ENCODE results near the gene WSCD2. TPM values are rescaled to one million over a fixed set of nuclear protein-coding genes. Genes with fewer than 3 reads are reported as not detected.

Gene WSCD2
- total RNA-seq, 3 donors from 2014 or later: 0.33 to 0.48 (median 0.44) TPM

DNA sequence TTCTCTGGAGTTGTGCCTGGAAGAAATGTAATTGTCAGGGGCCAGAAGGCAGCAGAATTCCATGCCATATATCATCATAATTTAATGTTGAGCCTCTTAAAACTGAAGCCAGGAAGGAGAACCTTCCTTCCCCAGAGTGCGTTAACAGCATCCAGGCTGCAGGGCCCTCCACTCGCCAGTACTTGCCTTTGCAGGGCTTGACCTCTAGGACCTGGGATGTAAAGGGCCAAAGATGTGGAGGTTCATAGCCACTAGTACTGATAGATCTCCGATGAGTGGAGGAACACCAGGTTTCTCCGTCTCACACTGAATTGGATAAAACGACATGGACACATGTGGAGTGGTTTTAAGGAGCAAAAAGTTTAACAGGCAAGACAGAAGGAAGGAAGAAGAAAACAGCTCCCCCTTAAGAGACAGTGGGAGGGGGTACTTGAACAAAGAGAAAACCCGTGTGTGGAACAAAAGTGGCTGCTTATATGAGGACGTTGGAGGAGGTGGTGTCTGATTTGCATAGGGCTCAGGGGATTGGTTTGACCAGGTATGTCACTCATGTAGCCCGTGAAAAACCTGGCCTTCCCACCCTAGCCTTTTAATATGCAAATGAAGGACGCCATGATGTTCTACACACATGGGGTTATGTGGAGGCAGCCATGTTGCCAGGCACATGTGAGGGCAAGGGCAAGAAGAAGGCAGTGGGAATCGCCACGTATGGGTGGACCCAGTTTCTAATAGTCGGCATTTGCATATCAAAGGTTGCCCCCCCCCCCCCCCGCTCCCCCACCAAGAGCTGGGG lies 38.8 kb upstream of the WSCD2 start:
- Histone ChIP-seq H3K27me3 (no peaks in the 10 kb centered on the region), H3K9me3 (peaks cover 17 to 26% of the 10 kb centered on the region in 2 donors), H3K4me3 (no peak overlapping the region), H3K36me3 (no peaks in the 10 kb centered on the region), H3K27ac (no peak overlapping the region), H3K4me1 (no peaks in the 10 kb centered on the region)
- TF ChIP-seq POLR2AphosphoS5 (IDR thresholded peaks at IDR 0.05) (no peak), POLR2A (IDR thresholded peaks at IDR 0.05) (no peak)
- TF ChIP-seq, protein P1, sequence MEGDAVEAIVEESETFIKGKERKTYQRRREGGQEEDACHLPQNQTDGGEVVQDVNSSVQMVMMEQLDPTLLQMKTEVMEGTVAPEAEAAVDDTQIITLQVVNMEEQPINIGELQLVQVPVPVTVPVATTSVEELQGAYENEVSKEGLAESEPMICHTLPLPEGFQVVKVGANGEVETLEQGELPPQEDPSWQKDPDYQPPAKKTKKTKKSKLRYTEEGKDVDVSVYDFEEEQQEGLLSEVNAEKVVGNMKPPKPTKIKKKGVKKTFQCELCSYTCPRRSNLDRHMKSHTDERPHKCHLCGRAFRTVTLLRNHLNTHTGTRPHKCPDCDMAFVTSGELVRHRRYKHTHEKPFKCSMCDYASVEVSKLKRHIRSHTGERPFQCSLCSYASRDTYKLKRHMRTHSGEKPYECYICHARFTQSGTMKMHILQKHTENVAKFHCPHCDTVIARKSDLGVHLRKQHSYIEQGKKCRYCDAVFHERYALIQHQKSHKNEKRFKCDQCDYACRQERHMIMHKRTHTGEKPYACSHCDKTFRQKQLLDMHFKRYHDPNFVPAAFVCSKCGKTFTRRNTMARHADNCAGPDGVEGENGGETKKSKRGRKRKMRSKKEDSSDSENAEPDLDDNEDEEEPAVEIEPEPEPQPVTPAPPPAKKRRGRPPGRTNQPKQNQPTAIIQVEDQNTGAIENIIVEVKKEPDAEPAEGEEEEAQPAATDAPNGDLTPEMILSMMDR (IDR thresholded peaks at IDR 0.05): no peak
- DNase-seq (ENCODE audit: low spot score in 2 of 2): no peak
- intact Hi-C loops (cut with DNase I; ENCODE audit: low total_unique reads): no loop called here

DNA sequence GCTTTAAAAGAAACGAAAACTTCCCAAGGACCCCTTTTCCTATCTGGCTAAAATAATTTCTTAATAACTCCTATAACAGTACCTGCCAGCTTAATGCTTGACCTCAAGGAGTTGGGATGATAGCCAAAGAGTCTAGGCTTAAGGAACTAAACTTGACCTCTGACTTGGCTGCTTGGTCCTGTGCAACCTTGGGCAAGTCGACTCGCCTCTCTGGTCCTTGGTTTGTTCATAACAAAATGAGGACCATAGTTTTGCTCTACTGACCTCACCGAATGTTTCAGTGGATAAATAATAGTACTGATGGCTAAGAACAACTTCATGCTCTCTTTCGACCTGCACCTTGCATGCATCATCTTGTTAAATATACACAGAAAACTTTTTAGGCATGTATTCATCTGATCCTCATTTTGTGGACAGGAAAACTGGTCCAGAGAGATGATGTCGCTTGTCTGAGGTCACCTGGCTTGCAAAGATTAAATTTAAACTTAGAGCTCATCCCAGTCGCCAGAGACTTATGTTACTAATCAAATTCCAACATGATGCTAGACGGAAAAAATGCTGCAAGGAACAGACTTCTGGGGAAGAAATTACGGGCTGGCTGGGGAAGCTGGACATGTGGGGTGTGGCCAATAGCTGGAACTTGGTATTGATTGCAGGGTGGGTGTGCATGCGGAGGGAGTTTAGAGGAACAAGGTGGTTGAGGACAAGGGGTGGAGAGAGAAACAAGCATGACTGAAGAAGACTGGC lies 38.0 kb upstream of the WSCD2 start:
- H3K27ac ChIP-seq: no peak overlapping the region
- TF ChIP-seq POLR2AphosphoS5 (IDR thresholded peaks at IDR 0.05): no peak
- TF ChIP-seq, protein P1 (IDR thresholded peaks at IDR 0.05): no peak
- H3K27me3 ChIP-seq: no peaks in the 10 kb centered on the region
- peaks cover 17 to 26% of the 10 kb centered on the region in 2 donors for H3K9me3 ChIP-seq
- intact Hi-C loops (cut with DNase I; ENCODE audit: low total_unique reads): no loop called here
- H3K4me1 ChIP-seq: no peaks in the 10 kb centered on the region
- H3K36me3 ChIP-seq: no peaks in the 10 kb centered on the region
- H3K4me3 ChIP-seq: no peak overlapping the region
- DNase-seq (ENCODE audit: low spot score in 2 of 2): no peak

DNA sequence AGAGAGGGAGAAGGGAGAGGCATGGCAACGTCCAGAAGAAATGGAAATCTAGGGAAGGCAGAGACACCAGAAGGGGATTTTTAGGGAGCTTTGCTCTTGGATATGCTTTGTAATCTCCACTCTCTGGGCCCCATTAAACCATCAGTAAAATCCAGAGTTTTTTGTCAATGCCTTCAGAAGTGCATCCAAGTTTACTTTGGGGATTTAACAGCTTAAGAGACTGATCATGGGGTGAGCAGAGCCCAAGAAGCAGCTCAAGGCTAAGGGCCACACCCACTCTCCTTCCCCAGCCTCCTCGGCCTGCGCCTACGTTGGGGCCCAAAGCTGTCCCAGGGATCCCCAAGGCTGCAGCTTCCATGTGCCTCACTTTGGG lies 37.4 kb upstream of the WSCD2 start:
- intact Hi-C loops (cut with DNase I; ENCODE audit: low total_unique reads): no loop called here
- peaks cover 17 to 23% of the 10 kb centered on the region in 2 donors for H3K9me3 ChIP-seq
- H3K4me1 ChIP-seq: no peaks in the 10 kb centered on the region
- TF ChIP-seq, protein P1 (IDR thresholded peaks at IDR 0.05): no peak
- TF ChIP-seq POLR2AphosphoS5 (IDR thresholded peaks at IDR 0.05): no peak
- H3K36me3 ChIP-seq: no peaks in the 10 kb centered on the region
- H3K27ac ChIP-seq: no peak overlapping the region
- DNase-seq (ENCODE audit: low spot score in 2 of 2): no peak
- no peaks in the 10 kb centered on the region for H3K27me3 ChIP-seq
- no peak overlapping the region for H3K4me3 ChIP-seq

DNA sequence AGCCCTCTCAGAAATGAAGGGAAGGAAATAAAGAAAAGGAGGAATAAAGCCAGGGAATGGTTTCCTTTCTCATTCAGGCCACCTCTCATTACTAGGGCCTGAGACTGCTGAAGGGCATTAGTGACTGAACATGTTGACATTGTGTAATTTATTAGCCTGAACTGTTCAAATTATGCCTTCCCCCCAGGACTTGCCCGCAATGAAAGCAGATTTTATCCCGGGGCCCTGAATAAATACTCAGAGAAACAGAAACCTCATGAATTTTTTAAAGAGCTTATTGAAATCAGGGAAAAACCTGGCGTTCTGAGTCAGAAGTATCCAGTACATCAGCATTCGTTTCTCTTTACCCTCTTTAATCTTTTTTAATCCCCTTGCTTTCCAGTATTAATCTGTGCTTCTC lies 35.9 kb upstream of the WSCD2 start:
- Histone ChIP-seq H3K4me3 (no peak overlapping the region), H3K27me3 (no peaks in the 10 kb centered on the region), H3K9me3 (peaks cover 7 to 8% of the 10 kb centered on the region in 2 donors), H3K4me1 (no peaks in the 10 kb centered on the region), H3K27ac (no peak overlapping the region), H3K36me3 (no peaks in the 10 kb centered on the region)
- TF ChIP-seq POLR2A (IDR thresholded peaks at IDR 0.05): no peak
- DNase-seq (ENCODE audit: low spot score in 2 of 2): no peak
- intact Hi-C loops (cut with DNase I; ENCODE audit: low total_unique reads): no loop called here

DNA sequence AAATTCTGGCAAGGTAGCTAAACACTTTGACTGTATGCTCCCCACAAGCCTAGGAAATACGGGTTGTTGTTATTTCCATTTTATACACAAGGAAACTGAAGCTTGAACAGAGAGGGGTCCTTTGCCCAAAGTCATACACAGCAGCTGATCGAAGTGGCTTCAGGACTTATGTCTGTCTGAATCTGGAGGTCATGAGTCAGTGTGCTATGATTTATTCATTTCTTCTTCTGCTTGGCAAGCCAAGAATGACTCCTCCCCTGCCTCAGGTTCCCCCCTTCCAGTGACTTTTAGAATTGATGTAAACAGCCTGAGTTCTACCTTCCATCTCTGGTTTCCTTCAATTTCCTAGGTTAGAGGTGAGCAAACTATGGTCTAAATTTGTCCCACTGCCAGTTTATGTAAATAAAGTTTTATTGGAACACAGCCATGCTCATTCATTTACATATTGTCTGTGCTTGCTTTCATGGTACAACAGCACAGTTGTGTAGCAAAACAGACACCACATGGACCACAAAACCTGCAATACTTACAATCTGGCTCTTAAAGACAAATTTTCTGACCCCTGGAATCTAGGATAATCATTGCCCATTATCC lies 34.9 kb upstream of the WSCD2 start:
- Histone ChIP-seq H3K4me1 (no peaks in the 10 kb centered on the region), H3K4me3 (no peak overlapping the region), H3K9me3 (no peaks in the 10 kb centered on the region), H3K36me3 (no peaks in the 10 kb centered on the region), H3K27ac (no peak overlapping the region), H3K27me3 (no peaks in the 10 kb centered on the region)
- no peak for DNase-seq (ENCODE audit: low spot score in 2 of 2)
- intact Hi-C loops (cut with DNase I; ENCODE audit: low total_unique reads): no loop called here
- TF ChIP-seq, protein P1 (IDR thresholded peaks at IDR 0.05): no peak
- TF ChIP-seq POLR2AphosphoS5 (IDR thresholded peaks at IDR 0.05) (no peak), POLR2A (IDR thresholded peaks at IDR 0.05) (no peak)

Data from breast epithelium (tissue), 4 donors.